CD14-positive monocyte (primary cell): ENCODE data around the gene EIF1. TPM values are rescaled to one million over a fixed set of nuclear protein-coding genes. Genes with fewer than 3 reads are reported as not detected.

Experiments used
- DNase-seq, 3 donors: peaks; one replicate each; pipeline ENCODE4 v3.0.0-alpha.2; 2011 to 2022
- H2AFZ ChIP-seq: 2 replicates; pipeline ENCODE4 v1.6.0; 2012; ENCODE audit warnings: mild to moderate bottlenecking, low read depth, low read length, inconsistent platforms; ENCODE audit not compliant: insufficient read depth, poor library complexity, severe bottlenecking
- H3K27ac ChIP-seq, 2 donors: 1 replicate in 1 of 2; 2 replicates in 1 of 2; pipeline ENCODE4 v1.5.1; 2012 to 2013; ENCODE audit warnings: low read length in 2 of 2, control low read depth in 1 of 2, inconsistent platforms in 1 of 2, low read depth in 1 of 2, mild to moderate bottlenecking in 1 of 2
- H3K27me3 ChIP-seq, 2 donors: one replicate each; pipeline versions ENCODE4 v1.6.0 to v1.6.1; 2011 to 2013; ENCODE audit warnings: low read length in 2 of 2; ENCODE audit not compliant: control insufficient read depth in 2 of 2, insufficient read depth in 2 of 2
- H3K36me3 ChIP-seq, 2 donors: replicated peaks in 1 of 2; 1 replicate in 1 of 2; 2 replicates in 1 of 2; pipeline versions ENCODE4 v1.5.1 to v1.6.1; 2012 to 2013; ENCODE audit warnings: low read length in 2 of 2, control low read depth in 1 of 2, inconsistent platforms in 1 of 2, mild to moderate bottlenecking in 1 of 2; ENCODE audit not compliant: insufficient read depth in 2 of 2, control insufficient read depth in 1 of 2
- H3K4me1 ChIP-seq, 2 donors: 1 replicate in 1 of 2; 2 replicates in 1 of 2; pipeline versions ENCODE4 v1.5.1 to v1.6.1; 2012 to 2013; ENCODE audit warnings: low read length in 2 of 2, control low read depth in 1 of 2, inconsistent platforms in 1 of 2, mild to moderate bottlenecking in 1 of 2, moderate library complexity in 1 of 2; ENCODE audit not compliant: insufficient read depth in 2 of 2, control insufficient read depth in 1 of 2
- H3K4me2 ChIP-seq: replicated peaks from 2 replicates; pipeline ENCODE3; 2012; ENCODE audit warnings: low read length, moderate library complexity, mild to moderate bottlenecking; ENCODE audit not compliant: poor library complexity, severe bottlenecking; ENCODE audit errors: extremely low read depth
- H3K4me3 ChIP-seq, 3 experiments: fragments of 200-600 bp in 1 of 3; sonication (generic) in 1 of 3; replicated peaks in 1 of 3; 1 replicate in 2 of 3; 2 replicates in 1 of 3; pipeline ENCODE4 v1.5.1; 2011 to 2013; ENCODE audit warnings: low read length in 3 of 3, mild to moderate bottlenecking in 3 of 3, control low read depth in 2 of 3, low read depth in 2 of 3, inconsistent platforms in 1 of 3, moderate library complexity in 1 of 3
- H3K79me2 ChIP-seq: 2 replicates; pipeline ENCODE4 v1.6.0; 2012; ENCODE audit warnings: mild to moderate bottlenecking, control low read depth, inconsistent platforms, low read length, moderate library complexity; ENCODE audit not compliant: insufficient read depth
- H3K9ac ChIP-seq: 2 replicates; pipeline ENCODE4 v1.6.0; 2017; ENCODE audit warnings: low read length, mild to moderate bottlenecking; ENCODE audit not compliant: insufficient read depth, poor library complexity, severe bottlenecking
- H3K9me3 ChIP-seq, 2 donors: replicated peaks in 1 of 2; 1 replicate in 1 of 2; 2 replicates in 1 of 2; pipeline versions ENCODE4 v1.5.1 to v1.6.1; 2012 to 2013; ENCODE audit warnings: low read length in 2 of 2, control low read depth in 1 of 2; ENCODE audit not compliant: control insufficient read depth in 1 of 2, insufficient read depth in 1 of 2
- H4K20me1 ChIP-seq: 2 replicates; pipeline ENCODE4 v1.6.0; 2012; ENCODE audit warnings: mild to moderate bottlenecking, low read length, control low read depth, moderate library complexity; ENCODE audit not compliant: insufficient read depth
- H3K27ac Mint-ChIP-seq, 7 donors: one replicate each; pipeline ENCODE4 v1.8.0; 2020; ENCODE audit warnings: mild to moderate bottlenecking in 7 of 7, mixed read lengths in 7 of 7, moderate library complexity in 6 of 7, inconsistent platforms in 2 of 7
- H3K27me3 Mint-ChIP-seq, 3 donors: one replicate each; pipeline ENCODE4 v1.8.0; 2021 to 2022; ENCODE audit warnings: low read depth in 3 of 3, mild to moderate bottlenecking in 3 of 3, mixed read lengths in 3 of 3, moderate library complexity in 3 of 3, inconsistent platforms in 1 of 3
- H3K36me3 Mint-ChIP-seq, 2 donors: one replicate each; pipeline ENCODE4 v1.8.0; 2020; ENCODE audit warnings: mixed read lengths in 2 of 2, inconsistent platforms in 1 of 2, mild to moderate bottlenecking in 1 of 2
- H3K4me1 Mint-ChIP-seq: one replicate; pipeline ENCODE4 v1.8.0; 2020; ENCODE audit warnings: mild to moderate bottlenecking, mixed read lengths
- H3K4me3 Mint-ChIP-seq, 2 donors: one replicate each; pipeline ENCODE4 v1.8.0; 2020; ENCODE audit warnings: mild to moderate bottlenecking in 2 of 2, mixed read lengths in 2 of 2, moderate library complexity in 1 of 2
- H3K9me3 Mint-ChIP-seq, 7 donors: one replicate each; pipeline ENCODE4 v1.8.0; 2020 to 2022; ENCODE audit warnings: mixed read lengths in 7 of 7, mild to moderate bottlenecking in 6 of 7, moderate library complexity in 6 of 7, inconsistent platforms in 2 of 7
- WGBS: methylation state at CpG from one replicate; pipeline ENCODE4 v1.1.5; 2013; ENCODE audit warnings: missing lambda C conversion rate; ENCODE audit not compliant: insufficient coverage; 5-methylcytosine and 5-hydroxymethylcytosine counted together
- intact Hi-C, 2 donors: fragments of 100-400 bp; cut with micrococcal nuclease; formaldehyde crosslinking; loops; one replicate each; pipeline versions ENCODE4 v1.15.0 to v1.15.1; 2023
- polyA plus RNA-seq, 3 donors: library from polyadenylated mRNA; depleted of rRNA in 1 of 3; unstranded in 2 of 3; stranded (reverse) in 1 of 3; fragments of 300-500 nt in 2 of 3; fragments of >200 nt in 1 of 3; fragmentation: Illumina TruSeq in 2 of 3; gene quantifications; 1 replicate in 2 of 3; 2 replicates in 1 of 3; pipeline ENCODE4 v1.2.3, GENCODE V29; 2012 to 2021
- TF ChIP-seq, protein P1 (sequence below): fragments of 200-600 bp; IDR thresholded peaks from one replicate; pipeline ENCODE4 v1.8.0; 2022; ENCODE audit warnings: antibody characterized with exemption, mild to moderate bottlenecking

EIF1 gene
- polyA plus RNA-seq, 3 donors = 1,176 to 1,536 (median 1,425) TPM

DNA sequence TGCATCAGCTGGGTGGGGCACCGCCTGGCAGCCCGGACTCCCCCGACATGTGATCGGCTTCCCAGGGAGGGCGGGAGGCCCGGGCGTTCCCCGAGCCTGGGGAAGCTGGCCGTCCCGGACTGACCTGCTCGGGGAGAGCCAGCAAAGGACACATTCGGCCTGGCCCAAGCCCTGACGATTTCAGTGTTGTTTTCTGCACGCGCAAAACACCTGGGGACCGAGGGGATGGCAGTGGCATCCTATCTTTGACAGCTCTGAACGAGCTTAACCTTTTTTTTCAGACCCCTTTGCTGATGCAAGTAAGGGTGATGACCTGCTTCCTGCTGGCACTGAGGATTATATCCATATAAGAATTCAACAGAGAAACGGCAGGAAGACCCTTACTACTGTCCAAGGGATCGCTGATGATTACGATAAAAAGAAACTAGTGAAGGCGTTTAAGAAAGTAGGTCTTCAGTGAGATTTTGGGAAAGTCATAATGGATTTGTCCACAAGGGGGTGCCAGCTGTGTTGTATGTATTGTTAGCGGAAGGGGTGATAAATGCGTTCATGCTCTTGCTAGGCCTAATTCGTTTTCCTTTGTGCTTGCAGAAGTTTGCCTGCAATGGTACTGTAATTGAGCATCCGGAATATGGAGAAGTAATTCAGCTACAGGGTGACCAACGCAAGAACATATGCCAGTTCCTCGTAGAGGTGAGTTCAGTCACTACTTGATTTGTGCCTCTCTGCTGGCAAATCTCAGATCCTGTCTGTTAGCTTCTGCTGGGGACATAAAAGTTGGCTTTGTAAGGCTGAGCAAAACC is 1.0 kb downstream of the EIF1 start:
- WGBS = under 1% methylated on average over 19 of the region's 27 CpGs
- DNase-seq = peak; percentile 49 to 67 (median 65)
- H3K27ac ChIP-seq = peak overlapping the region; percentile 93 to 99
- peaks cover 32% of the 10 kb centered on the region for H3K4me1 Mint-ChIP-seq
- H3K27ac Mint-ChIP-seq = peak overlapping the region; percentile 99 to 100 (median 99)
- peak overlapping the region; percentile 72 for H3K4me2 ChIP-seq
- H3K4me1 ChIP-seq = peaks cover 22 to 28% of the 10 kb centered on the region in 2 donors
- no peaks in the 10 kb centered on the region for H3K9me3 ChIP-seq
- no peak overlapping the region for H2AFZ ChIP-seq
- intact Hi-C loops = no loop called here
- peak overlapping the region; percentile 93 for H3K4me3 Mint-ChIP-seq
- H3K4me3 ChIP-seq = peak overlapping the region; percentile 66 to 89 (median 80)
- peaks cover 40 to 52% of the 10 kb centered on the region in 2 donors for H3K36me3 ChIP-seq
- peak overlapping the region; percentile 99 for H3K9ac ChIP-seq
- peaks cover 45 to 57% of the 10 kb centered on the region in 2 donors for H3K36me3 Mint-ChIP-seq
- peaks cover 2 to 18% (median 2%) of the 10 kb centered on the region in 3 donors for H3K27me3 Mint-ChIP-seq
- H3K79me2 ChIP-seq = peaks cover 25% of the 10 kb centered on the region
- peaks cover 0 to 7% (median 4%) of the 10 kb centered on the region in 7 donors for H3K9me3 Mint-ChIP-seq
- TF ChIP-seq, protein P1, sequence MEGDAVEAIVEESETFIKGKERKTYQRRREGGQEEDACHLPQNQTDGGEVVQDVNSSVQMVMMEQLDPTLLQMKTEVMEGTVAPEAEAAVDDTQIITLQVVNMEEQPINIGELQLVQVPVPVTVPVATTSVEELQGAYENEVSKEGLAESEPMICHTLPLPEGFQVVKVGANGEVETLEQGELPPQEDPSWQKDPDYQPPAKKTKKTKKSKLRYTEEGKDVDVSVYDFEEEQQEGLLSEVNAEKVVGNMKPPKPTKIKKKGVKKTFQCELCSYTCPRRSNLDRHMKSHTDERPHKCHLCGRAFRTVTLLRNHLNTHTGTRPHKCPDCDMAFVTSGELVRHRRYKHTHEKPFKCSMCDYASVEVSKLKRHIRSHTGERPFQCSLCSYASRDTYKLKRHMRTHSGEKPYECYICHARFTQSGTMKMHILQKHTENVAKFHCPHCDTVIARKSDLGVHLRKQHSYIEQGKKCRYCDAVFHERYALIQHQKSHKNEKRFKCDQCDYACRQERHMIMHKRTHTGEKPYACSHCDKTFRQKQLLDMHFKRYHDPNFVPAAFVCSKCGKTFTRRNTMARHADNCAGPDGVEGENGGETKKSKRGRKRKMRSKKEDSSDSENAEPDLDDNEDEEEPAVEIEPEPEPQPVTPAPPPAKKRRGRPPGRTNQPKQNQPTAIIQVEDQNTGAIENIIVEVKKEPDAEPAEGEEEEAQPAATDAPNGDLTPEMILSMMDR = peak; percentile 86
- peaks cover 54% of the 10 kb centered on the region for H4K20me1 ChIP-seq
- H3K27me3 ChIP-seq = no peaks in the 10 kb centered on the region

DNA sequence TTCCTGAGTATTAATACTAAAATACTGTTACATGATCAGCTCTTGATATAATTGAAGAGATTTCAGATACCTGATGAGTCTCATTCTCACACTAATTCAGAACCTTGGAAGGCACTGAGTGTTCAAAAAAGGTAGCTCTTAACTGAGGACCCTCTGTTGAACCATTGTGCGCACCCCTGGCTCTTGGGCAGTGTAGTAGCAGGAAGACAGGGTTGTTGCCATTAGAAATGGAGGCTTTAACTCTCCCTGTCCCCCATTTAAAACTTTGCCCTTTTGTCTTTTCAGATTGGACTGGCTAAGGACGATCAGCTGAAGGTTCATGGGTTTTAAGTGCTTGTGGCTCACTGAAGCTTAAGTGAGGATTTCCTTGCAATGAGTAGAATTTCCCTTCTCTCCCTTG is 1.8 kb downstream of the EIF1 start:
- H3K9me3 Mint-ChIP-seq = peaks cover 0 to 7% (median 4%) of the 10 kb centered on the region in 7 donors
- Histone ChIP-seq H2AFZ (no peak overlapping the region), H3K79me2 (peaks cover 25% of the 10 kb centered on the region), H3K4me2 (peak overlapping the region; percentile 72), H3K27me3 (no peaks in the 10 kb centered on the region), H4K20me1 (peaks cover 62% of the 10 kb centered on the region), H3K9me3 (no peaks in the 10 kb centered on the region), H3K4me1 (peaks cover 22 to 32% of the 10 kb centered on the region in 2 donors), H3K9ac (peak overlapping the region; percentile 99), H3K36me3 (peaks cover 44 to 58% of the 10 kb centered on the region in 2 donors), H3K27ac (peak overlapping the region; percentile 22 to 99), H3K4me3 (peak overlapping the region in 2 of 3 experiments; percentile 80 to 89)
- TF ChIP-seq, protein P1 = no peak
- intact Hi-C loops = no loop called here
- H3K27me3 Mint-ChIP-seq = peaks cover 2 to 18% (median 2%) of the 10 kb centered on the region in 3 donors
- DNase-seq = no peak
- peaks cover 35% of the 10 kb centered on the region for H3K4me1 Mint-ChIP-seq
- peaks cover 45 to 61% of the 10 kb centered on the region in 2 donors for H3K36me3 Mint-ChIP-seq
- peak overlapping the region; percentile 93 for H3K4me3 Mint-ChIP-seq
- peak overlapping the region; percentile 99 to 100 (median 99) for H3K27ac Mint-ChIP-seq
- WGBS = no CpG with 5 or more reads among the region's 2 CpGs
